GM21390 (cell line): ENCODE data around the gene CFAP53.

ENCODE experiments used
- ATAC-seq: cut with Tn5 transposase; IDR thresholded peaks from one replicate; pipeline ENCODE4 v1.9.1; 2021; ENCODE audit not compliant: unreplicated experiment

CFAP53 gene

DNA sequence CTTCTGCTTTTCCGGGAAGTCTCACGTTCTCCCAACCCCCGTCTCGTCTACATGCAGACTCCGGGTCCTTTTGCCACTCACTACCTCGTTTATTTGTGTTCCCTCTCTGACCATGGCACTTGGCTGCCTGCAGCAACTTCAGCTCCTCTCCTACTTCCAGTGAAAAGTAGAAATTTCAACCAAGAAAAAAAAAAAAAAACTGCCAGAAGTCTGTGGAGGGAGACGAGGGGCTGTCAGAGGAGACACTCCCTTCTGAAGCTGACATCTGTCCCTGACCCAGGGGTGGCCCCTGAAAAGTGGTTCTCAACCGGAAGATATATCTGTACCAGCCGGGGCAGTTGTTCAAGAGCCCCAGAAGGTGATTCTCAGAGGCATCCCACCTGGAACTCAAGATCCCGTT is 70.6 kb downstream of the CFAP53 start:
- no peak for ATAC-seq

DNA sequence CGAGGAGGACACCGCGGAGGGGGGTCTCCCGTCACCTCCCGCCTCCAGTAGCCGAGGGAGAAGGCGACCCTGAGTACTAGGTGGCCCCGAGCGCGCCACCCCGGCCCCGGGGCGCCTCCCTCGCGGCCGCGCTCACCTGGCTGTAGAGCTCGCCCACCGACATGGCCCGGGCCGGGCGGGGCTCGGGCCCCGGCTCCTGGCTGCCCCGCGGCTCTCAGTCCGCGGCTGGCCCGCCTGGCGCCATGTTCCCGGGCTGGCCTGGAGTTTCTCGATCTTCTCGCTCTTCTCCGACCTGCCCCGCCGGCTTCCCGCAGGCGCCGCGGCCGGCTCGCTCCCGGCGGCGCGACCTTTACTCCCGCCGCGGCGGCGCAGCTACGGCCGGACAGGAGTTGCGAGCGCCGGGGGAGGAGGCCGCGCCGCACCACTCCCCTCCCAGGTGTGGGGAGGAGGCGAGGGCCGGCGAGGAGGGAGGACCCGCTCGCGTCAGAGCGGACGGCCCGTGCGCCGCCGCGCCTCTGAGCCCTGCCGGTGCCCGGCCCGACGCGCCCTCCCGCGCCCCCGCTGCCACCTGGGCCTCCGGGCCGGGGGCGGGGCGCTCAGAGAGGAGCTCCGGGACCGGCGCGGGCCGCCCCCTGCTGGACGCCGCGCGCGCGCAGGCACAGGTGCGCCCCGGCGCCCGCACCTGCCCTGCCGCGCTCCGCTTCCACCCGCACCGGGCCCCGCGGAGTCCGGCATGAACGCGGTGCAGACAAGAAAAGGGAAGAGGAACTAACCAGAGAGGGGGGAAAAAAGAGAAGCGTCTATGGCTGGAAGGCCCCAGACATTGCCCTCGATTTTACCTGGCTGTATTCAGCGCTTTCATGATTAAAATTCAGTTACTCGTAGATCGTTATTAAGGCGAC is 71.4 kb downstream of the CFAP53 start, which contains the start of gene MYO5B:
TSS of gene MYO5B (minus strand) at position 517 of the 902 bp plus-strand sequence. CDS start at position 163, 354 bp downstream.
- ATAC-seq = peak; percentile 71

DNA sequence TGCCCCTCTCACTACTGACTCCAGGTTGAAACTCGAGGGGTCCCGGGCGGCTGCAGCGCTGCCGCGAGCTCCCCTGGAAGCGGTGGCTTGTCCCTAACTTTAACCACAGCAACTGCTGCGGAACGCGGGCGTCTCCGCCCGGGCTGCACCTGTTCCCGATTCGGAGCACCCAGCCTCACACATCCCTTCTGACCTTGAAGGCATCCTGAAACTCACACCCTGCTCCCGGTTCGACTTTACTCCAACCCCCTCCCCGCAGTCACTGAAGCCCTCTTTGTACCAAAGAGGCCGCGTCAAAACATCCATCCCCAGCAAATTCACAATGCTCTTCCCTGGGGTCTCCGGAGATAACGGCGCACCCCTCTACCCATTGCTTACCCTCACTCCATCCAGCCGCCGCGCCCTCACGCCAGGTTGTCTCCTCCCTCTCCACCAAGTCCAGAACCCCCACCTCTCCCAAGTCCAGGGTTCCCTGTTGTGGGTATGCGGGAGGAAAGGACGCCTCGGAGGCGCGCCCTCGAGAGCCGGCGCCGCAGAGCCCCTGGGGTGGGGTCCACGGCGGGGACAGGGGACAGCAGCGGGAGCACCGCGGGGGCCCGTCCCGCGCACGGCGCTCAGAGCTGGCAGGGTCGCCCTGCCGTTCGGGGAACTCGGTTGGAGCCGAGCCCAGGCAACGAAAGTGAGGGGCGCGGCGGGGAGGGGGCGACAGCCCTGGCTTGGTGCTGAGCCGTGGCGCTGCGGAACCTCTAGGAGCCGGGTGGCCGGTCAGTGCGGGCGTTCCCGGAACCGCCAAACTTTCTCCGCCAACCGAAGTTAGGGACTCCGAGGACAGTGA is 72.3 kb downstream of the CFAP53 start:
- no peak for ATAC-seq

GRCh38 chr18:50192995-50193795 is 73.1 kb downstream of the CFAP53 start:
- ATAC-seq = no peak

GRCh38 chr18:50190926-50191325 is 75.4 kb downstream of the CFAP53 start:
- ATAC-seq = no peak

DNA sequence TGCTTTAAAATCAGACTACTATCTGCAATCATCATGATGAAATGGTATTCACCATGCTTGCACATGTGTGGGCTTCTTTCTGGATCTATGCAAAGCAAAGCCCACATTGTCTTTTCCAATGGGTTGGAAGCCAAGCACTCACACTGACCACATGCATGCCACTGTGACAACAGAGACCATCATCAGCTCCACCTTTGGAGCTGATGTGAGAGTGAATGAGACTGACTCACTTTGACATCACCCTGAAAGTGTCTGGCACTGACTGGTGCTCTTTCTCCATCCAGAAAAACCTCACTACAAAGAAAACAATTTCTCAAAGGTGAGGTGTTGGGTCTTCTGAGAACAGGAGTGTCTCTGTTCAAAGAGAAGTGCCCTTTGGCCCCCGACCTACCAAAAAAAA is 76.1 kb downstream of the CFAP53 start:
- no peak for ATAC-seq

GRCh38 chr18:50189160-50189559 is 77.1 kb downstream of the CFAP53 start:
- ATAC-seq = no peak

GRCh38 chr18:50188652-50189051 is 77.6 kb downstream of the CFAP53 start:
- no peak for ATAC-seq

GRCh38 chr18:50187659-50188058 is 78.6 kb downstream of the CFAP53 start:
- ATAC-seq = no peak

DNA sequence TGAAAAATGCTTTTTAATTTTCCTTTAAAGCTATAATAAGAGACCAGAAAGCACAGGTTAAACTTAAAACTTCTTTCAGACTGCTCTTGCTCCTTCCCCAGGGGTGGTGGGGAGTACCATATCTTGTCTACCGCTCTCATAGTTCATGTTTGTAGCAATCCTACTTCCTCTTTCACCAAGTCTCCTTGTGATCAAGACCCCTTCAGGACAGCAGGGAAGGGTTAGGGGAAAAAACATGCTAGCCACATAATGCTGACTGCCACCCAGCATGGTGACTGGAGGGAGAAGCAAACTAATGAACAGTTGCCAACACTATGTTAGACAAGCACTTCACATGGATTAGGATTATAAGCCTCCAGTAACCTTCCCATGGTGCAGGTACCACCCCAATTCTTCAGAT is 79.9 kb downstream of the CFAP53 start:
- ATAC-seq = no peak

GRCh38 chr18:50183556-50183955 is 82.7 kb downstream of the CFAP53 start:
- no peak for ATAC-seq

GRCh38 chr18:50182511-50182910 is 83.8 kb downstream of the CFAP53 start:
- no peak for ATAC-seq

DNA sequence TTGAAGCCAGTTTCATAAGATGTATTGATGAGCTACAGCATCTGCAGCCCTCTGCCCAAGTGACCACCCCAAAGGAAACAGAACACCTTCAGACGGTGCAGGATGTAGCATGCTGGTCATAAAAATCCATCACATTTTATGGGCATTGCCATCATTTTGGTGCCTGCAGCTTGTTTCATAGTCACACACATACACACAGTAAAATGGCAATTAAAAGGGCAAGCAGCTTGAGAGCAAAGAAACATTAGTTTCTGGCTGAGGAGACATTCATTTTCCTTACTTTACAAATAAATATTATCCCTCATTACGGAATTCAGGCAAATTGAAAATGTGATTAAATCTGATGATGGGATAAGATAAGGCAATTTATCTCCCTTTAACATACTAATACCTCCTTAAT is 84.7 kb downstream of the CFAP53 start:
- ATAC-seq = no peak

DNA sequence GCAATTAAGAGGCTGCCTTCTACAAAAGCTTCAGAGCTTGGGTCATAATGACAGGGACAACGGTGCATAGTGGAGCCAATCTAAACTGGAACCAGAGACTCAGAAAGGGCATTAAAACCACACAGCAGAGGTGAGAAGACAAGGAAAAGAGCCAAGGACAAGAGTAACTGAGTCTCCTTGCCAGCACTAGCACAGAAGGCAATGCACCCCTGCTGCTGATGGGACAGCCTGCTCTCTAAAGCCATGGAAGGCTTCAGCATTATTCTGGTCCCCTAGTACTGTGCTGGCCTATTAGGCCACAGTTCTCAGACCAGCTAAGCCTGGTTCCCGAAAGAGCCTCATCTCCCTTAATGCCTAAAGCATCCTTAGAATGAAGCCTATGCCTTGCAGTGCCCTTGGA is 86.8 kb downstream of the CFAP53 start:
- no peak for ATAC-seq

- no peak for ATAC-seq
Observed at GRCh38 chr18:50177294-50177992, 88.9 kb downstream of the CFAP53 start.
